Upper lobe of left lung (tissue), 4 donors: ENCODE data around the gene TNFAIP1.

Experiments
- CTCF ChIP-seq, 6 experiments: fragments of 450-650 bp in 4 of 6; fragments of 200-600 bp in 2 of 6; sonication (generic) in 2 of 6; IDR thresholded peaks; one replicate each; pipeline ENCODE4 v1.5.1; 2016 to 2019; ENCODE audit warnings: antibody characterized with exemption in 6 of 6
- POLR2A ChIP-seq, 4 donors: fragments of 450-650 bp; IDR thresholded peaks; one replicate each; pipeline ENCODE4 v1.5.1; 2016 to 2017; ENCODE audit warnings: antibody characterized with exemption in 4 of 4, mild to moderate bottlenecking in 2 of 4

- no peak for TF ChIP-seq POLR2A (IDR thresholded peaks at IDR 0.05)
- TF ChIP-seq CTCF (IDR thresholded peaks at IDR 0.05) = no peak
Observed at GRCh38 chr17:28366605-28367004, 31.0 kb downstream of the TNFAIP1 start.
